ENCODE results near the gene LGALSL. TPM values are rescaled to one million over a fixed set of nuclear protein-coding genes. Genes with fewer than 3 reads are reported as not detected.

The LGALSL gene
- total RNA-seq, 1 donor from 2014 or later = 13.0 TPM

- Histone ChIP-seq H3K9me3 (no peaks in the 10 kb centered on the region), H3K4me1 (no peaks in the 10 kb centered on the region), H3K27me3 (no peaks in the 10 kb centered on the region), H3K36me3 (no peaks in the 10 kb centered on the region), H3K27ac (no peak overlapping the region), H3K4me3 (no peak overlapping the region)
- TF ChIP-seq POLR2AphosphoS5 (IDR thresholded peaks at IDR 0.05; ENCODE audit: insufficient read depth in 1 of 2, low read depth in 1 of 2) (no peak), POLR2A (IDR thresholded peaks at IDR 0.05) (no peak), CTCF (IDR thresholded peaks at IDR 0.05) (no peak)
- intact Hi-C loops (cut with DNase I) = no loop called here
- peak in 1 of 2 donors; percentile 32 for DNase-seq (ENCODE audit: extremely low spot score in 2 of 2)
Measured at GRCh38 chr2:64491426-64491825, 37.5 kb downstream of the LGALSL start.

GRCh38 chr2:64492272-64492671, 38.3 kb downstream of the LGALSL start:
- Histone ChIP-seq H3K4me3 (no peak overlapping the region), H3K9me3 (no peaks in the 10 kb centered on the region), H3K4me1 (no peaks in the 10 kb centered on the region), H3K27ac (no peak overlapping the region), H3K27me3 (no peaks in the 10 kb centered on the region), H3K36me3 (no peaks in the 10 kb centered on the region)
- DNase-seq (ENCODE audit: extremely low spot score in 2 of 2) = peak in 1 of 2 donors; percentile 20
- no peak for TF ChIP-seq POLR2AphosphoS5 (IDR thresholded peaks at IDR 0.05; ENCODE audit: insufficient read depth in 1 of 2, low read depth in 1 of 2)
- no peak for TF ChIP-seq POLR2A (IDR thresholded peaks at IDR 0.05)
- TF ChIP-seq CTCF (IDR thresholded peaks at IDR 0.05) = no peak
- intact Hi-C loops (cut with DNase I) = no loop called here

- H3K27ac ChIP-seq = no peak overlapping the region
- intact Hi-C loops (cut with DNase I) = no loop called here
- no peak for TF ChIP-seq POLR2A (IDR thresholded peaks at IDR 0.05)
- no peak for TF ChIP-seq POLR2AphosphoS5 (IDR thresholded peaks at IDR 0.05; ENCODE audit: insufficient read depth in 1 of 2, low read depth in 1 of 2)
- no peak for TF ChIP-seq CTCF (IDR thresholded peaks at IDR 0.05)
- H3K4me3 ChIP-seq = no peak overlapping the region
- H3K36me3 ChIP-seq = no peaks in the 10 kb centered on the region
- no peaks in the 10 kb centered on the region for H3K4me1 ChIP-seq
- DNase-seq (ENCODE audit: extremely low spot score in 2 of 2) = no peak
- H3K27me3 ChIP-seq = no peaks in the 10 kb centered on the region
- H3K9me3 ChIP-seq = no peaks in the 10 kb centered on the region
Measured at GRCh38 chr2:64492821-64493220, 38.9 kb downstream of the LGALSL start.

- H3K4me1 ChIP-seq = no peaks in the 10 kb centered on the region
- TF ChIP-seq POLR2A (IDR thresholded peaks at IDR 0.05) (no peak), CTCF (IDR thresholded peaks at IDR 0.05) (no peak), POLR2AphosphoS5 (IDR thresholded peaks at IDR 0.05; ENCODE audit: insufficient read depth in 1 of 2, low read depth in 1 of 2) (no peak)
- intact Hi-C loops (cut with DNase I) = no loop called here
- no peaks in the 10 kb centered on the region for H3K9me3 ChIP-seq
- DNase-seq (ENCODE audit: extremely low spot score in 2 of 2) = peak in 1 of 2 donors; percentile 16
- no peak overlapping the region for H3K27ac ChIP-seq
- no peak overlapping the region for H3K4me3 ChIP-seq
- no peaks in the 10 kb centered on the region for H3K27me3 ChIP-seq
- no peaks in the 10 kb centered on the region for H3K36me3 ChIP-seq
Measured at GRCh38 chr2:64493788-64494187, 39.8 kb downstream of the LGALSL start.

GRCh38 chr2:64498438-64498837, 44.5 kb downstream of the LGALSL start:
- no peaks in the 10 kb centered on the region for H3K27me3 ChIP-seq
- intact Hi-C loops (cut with DNase I) = no loop called here
- no peak for DNase-seq (ENCODE audit: extremely low spot score in 2 of 2)
- TF ChIP-seq POLR2AphosphoS5 (IDR thresholded peaks at IDR 0.05; ENCODE audit: insufficient read depth in 1 of 2, low read depth in 1 of 2) (no peak), CTCF (IDR thresholded peaks at IDR 0.05) (no peak), POLR2A (IDR thresholded peaks at IDR 0.05) (no peak)
- no peaks in the 10 kb centered on the region for H3K36me3 ChIP-seq
- H3K4me3 ChIP-seq = no peak overlapping the region
- H3K9me3 ChIP-seq = no peaks in the 10 kb centered on the region
- no peak overlapping the region for H3K27ac ChIP-seq
- H3K4me1 ChIP-seq = no peaks in the 10 kb centered on the region

Data from vagina (tissue), 2 donors.